Measurements from ENCODE around the gene EML1. TPM values are rescaled to one million over a fixed set of nuclear protein-coding genes. Genes with fewer than 3 reads are reported as not detected.

The EML1 gene
- total RNA-seq, 6 experiments from 2014 or later = 3.3 to 6.8 (median 4.5) TPM

GRCh38 chr14:99800781-99801180, 7.6 kb downstream of the EML1 start:
- intact Hi-C loops (cut with DNase I) = no loop called here
- no peak for ATAC-seq
- H3K27ac ChIP-seq = no peak overlapping the region

GRCh38 chr14:99802301-99803105, 9.3 kb downstream of the EML1 start:
- ATAC-seq (no peak), DNase-seq (no peak)
- H3K27me3 ChIP-seq = no peaks in the 10 kb centered on the region
- no peaks in the 10 kb centered on the region for H3K4me1 ChIP-seq
- no peak for TF ChIP-seq CTCF (IDR thresholded peaks at IDR 0.05)
- TF ChIP-seq POLR2A (IDR thresholded peaks at IDR 0.05) = no peak
- WGBS (ENCODE audit: insufficient coverage, low coverage, low lambda C conversion rate, missing lambda C conversion rate) = 71% methylated on average over 5 of the region's 13 CpGs
- intact Hi-C loops (cut with DNase I) = no loop called here
- H3K27ac ChIP-seq = no peak overlapping the region
- H3K9me3 ChIP-seq = no peaks in the 10 kb centered on the region
- H3K4me3 ChIP-seq = no peak overlapping the region
- H3K36me3 ChIP-seq = no peaks in the 10 kb centered on the region

More at GRCh38 chr14:99800781-99801180, 7.6 kb downstream of the EML1 start:
- H3K4me1 ChIP-seq = no peaks in the 10 kb centered on the region
- H3K4me3 ChIP-seq = no peak overlapping the region
- no peak for DNase-seq
- H3K27me3 ChIP-seq = no peaks in the 10 kb centered on the region
- WGBS (ENCODE audit: insufficient coverage, low coverage, low lambda C conversion rate, missing lambda C conversion rate) = 82% methylated on average over 3 of the region's 5 CpGs
- no peak for TF ChIP-seq CTCF (IDR thresholded peaks at IDR 0.05)
- no peak for TF ChIP-seq POLR2A (IDR thresholded peaks at IDR 0.05)
- H3K9me3 ChIP-seq = no peaks in the 10 kb centered on the region
- no peaks in the 10 kb centered on the region for H3K36me3 ChIP-seq

GRCh38 chr14:99803106-99803775, 10.0 kb downstream of the EML1 start:
- H3K4me3 ChIP-seq = no peak overlapping the region
- H3K9me3 ChIP-seq = no peaks in the 10 kb centered on the region
- TF ChIP-seq CTCF (IDR thresholded peaks at IDR 0.05) = no peak
- TF ChIP-seq POLR2A (IDR thresholded peaks at IDR 0.05) = no peak
- DNase-seq (no peak), ATAC-seq (no peak)
- 75% methylated on average over 10 of the region's 14 CpGs for WGBS (ENCODE audit: insufficient coverage, low coverage, low lambda C conversion rate, missing lambda C conversion rate)
- no peaks in the 10 kb centered on the region for H3K27me3 ChIP-seq
- H3K27ac ChIP-seq = no peak overlapping the region
- no peaks in the 10 kb centered on the region for H3K36me3 ChIP-seq
- intact Hi-C loops (cut with DNase I) = no loop called here
- no peaks in the 10 kb centered on the region for H3K4me1 ChIP-seq

- H3K9me3 ChIP-seq = no peaks in the 10 kb centered on the region
- no peak overlapping the region for H3K4me3 ChIP-seq
- ATAC-seq (no peak), DNase-seq (no peak)
- TF ChIP-seq POLR2A (IDR thresholded peaks at IDR 0.05) (no peak), CTCF (IDR thresholded peaks at IDR 0.05) (no peak)
- no peaks in the 10 kb centered on the region for H3K36me3 ChIP-seq
- intact Hi-C loops (cut with DNase I) = no loop called here
- 75% methylated on average over 6 of the region's 6 CpGs for WGBS (ENCODE audit: insufficient coverage, low coverage, low lambda C conversion rate, missing lambda C conversion rate)
- H3K27ac ChIP-seq = no peak overlapping the region
- H3K4me1 ChIP-seq = no peaks in the 10 kb centered on the region
- no peaks in the 10 kb centered on the region for H3K27me3 ChIP-seq
Measured at GRCh38 chr14:99803803-99804202, 10.6 kb downstream of the EML1 start.

Measured in right lobe of liver (tissue), 6 donors.